Suppressor macrophage treated with lipopolysaccharide for 4 hours (primary cell): ENCODE data around the gene PLXNB2.

ENCODE experiments used
- DNase-seq: peaks from one replicate; pipeline ENCODE4 v3.0.0-alpha.2; 2020

Gene PLXNB2

DNA sequence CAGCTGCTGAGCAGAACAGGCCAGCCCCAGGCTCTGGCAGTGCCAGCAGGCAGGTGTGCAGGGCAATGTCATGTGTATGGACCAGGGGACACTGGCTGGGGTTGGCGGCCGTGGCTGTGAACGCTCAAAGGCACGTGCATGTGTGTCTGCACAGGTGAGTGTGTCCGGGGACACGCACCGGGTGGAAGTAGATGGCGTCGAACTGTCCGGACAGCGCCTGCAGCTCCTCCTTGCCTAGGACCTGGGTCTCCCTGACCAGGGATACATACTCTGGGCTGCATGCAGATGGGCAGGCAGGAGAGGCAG is 57.2 kb downstream of the PLXNB2 start:
- no peak for DNase-seq

DNA sequence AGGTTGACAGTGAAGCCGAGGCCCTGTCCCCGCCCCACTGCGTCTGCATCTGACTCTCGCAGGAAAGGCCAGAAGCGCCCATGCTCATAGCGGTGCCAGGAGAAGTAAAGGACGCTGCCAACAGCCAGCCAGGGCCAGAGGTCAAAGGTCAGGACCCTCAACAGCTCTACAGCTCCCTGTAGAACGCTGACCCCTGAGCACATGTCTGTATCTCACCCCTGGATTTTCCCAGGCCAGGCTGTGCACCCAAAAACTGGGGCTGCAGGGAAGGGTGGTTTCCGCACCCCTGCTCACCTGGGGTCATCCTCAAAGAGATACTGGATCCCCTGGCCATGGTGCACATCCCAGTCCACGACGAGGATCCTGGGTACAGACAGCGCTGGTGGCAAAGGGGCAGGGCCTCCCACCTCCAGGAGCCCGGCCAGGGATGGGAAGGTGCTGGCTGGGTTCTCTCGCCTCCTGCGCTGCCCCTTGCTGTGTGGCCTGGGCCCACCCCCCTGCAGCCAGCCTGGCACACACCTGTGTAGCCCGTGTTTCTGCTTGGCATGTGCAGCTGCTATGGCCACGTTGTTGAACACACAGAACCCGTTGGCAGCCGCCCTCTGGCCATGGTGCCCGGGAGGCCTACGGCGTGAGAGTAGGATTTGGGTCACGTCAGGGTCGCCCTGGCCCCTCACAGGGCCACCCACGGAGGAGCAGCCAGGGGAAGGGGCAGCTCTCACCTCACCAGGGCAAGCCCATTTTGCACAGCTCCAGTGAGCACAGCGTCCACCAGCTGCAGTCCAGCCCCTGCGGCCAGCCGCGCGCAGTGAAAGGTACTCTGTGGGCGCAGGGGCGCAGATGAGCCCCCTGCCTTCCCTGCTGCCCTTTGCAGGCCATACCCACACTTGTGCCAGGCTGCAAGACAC is 57.9 kb downstream of the PLXNB2 start:
- DNase-seq, result no peak

- no peak for DNase-seq
These were observed 59.0 kb downstream of the PLXNB2 start for GRCh38 chr22:50248196-50249081.

DNA sequence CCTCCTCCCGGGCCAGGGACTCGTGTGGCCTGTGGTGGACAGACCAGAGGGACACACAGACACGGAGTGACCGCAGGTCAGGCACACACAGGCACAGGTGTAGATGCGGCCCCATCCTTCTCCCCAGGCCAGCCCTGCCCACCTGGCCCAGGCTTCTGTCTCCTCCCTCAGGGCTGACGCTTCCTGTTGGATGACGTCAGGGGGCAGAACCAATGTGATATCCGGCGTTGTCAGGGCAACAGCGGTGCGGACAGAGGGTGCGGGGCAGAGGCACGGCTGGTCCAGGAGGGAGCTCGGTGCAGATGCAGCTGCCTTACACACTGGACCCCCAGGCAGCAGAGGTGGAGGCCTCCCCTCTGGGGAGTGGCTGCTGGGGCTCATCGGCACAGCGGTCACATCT is 59.7 kb downstream of the PLXNB2 start:
- DNase-seq, result no peak

GRCh38 chr22:50246242-50247175 is 60.9 kb downstream of the PLXNB2 start:
- DNase-seq, result no peak

- DNase-seq, result no peak
These were observed 62.0 kb downstream of the PLXNB2 start for GRCh38 chr22:50245214-50246072.

GRCh38 chr22:50244420-50245213 is 62.8 kb downstream of the PLXNB2 start, which contains the start of gene TUBGCP6:
Gene TUBGCP6 (minus strand): TSS chr22:50245023. CDS start chr22:50244459, 564 bp downstream.
- DNase-seq, result peak; percentile 97

DNA sequence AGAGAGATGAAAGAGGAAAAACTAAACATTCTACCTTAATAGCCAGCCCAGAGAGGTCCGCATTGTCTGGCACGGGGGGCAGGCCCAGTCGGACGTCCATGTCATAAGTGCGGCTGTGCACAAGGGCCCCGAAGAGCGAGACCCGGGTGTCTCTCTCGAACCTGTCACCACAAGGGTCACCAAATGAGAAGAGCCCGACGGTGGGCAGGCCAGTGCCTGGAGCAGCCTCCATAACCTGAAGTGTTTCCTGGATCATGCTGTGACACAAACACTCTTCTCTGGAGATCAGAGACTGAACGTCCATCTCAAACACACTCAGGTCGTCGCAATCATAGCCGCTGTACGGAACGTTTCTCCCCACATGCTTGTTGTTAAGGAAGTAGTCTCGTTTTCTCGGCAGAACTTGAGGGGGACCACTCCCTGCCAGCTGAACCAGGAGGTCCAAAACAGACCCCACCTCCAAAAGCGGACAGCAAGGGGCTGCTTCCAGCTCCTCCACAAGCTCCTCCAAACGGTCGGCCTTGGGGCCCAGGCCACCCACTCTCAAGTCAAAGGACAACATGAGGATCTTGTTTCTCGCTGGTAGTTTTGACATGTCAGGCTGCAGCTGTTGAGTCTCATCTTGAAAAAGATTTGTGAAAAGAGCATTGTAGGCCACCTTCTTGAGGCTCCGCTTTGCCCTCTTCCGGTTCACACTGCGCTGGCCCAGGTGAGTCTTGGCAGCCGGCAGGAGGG is 63.6 kb downstream of the PLXNB2 start:
- DNase-seq, result no peak

GRCh38 chr22:50242406-50242949 is 65.0 kb downstream of the PLXNB2 start:
- DNase-seq, result no peak

GRCh38 chr22:50238755-50239154 is 68.7 kb downstream of the PLXNB2 start:
- no peak for DNase-seq

- DNase-seq, result peak; percentile 24
These were observed 70.6 kb downstream of the PLXNB2 start for GRCh38 chr22:50236731-50237409.

- no peak for DNase-seq
These were observed 74.2 kb downstream of the PLXNB2 start for GRCh38 chr22:50233223-50233622.

DNA sequence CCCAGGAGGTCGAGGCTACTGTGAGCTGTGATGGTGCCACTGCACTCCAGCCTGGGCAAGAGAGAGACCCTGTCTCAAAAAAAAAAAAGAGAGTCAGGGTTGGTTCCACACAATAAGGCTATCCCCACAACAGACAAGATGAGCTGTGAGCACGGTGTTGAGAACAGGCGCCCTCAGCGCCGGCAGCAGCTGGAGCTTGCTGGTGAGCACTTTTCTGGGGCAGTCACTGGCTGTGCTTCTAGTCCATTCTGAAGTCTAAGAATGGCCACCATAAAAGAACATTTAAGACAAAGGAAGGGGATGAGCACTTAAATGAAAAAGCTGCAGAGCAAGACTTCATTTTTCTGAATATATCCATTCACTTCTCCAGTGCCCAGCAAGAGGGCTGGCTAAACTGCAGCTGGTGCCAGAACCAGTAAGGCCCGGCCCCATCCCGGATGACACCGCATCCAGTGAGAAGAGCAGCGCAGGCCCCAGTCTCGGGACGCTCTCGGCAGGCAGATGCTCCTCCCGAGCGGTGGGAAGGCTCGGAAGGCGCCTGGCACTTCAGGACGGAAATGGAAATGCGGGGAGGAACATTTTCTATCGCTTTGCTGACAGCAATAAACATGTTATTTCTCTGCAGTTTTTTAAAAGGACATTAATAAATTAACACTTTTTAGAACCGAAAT is 74.8 kb downstream of the PLXNB2 start:
- no peak for DNase-seq

GRCh38 chr22:50229370-50229769 is 78.1 kb downstream of the PLXNB2 start:
- DNase-seq, result no peak

DNA sequence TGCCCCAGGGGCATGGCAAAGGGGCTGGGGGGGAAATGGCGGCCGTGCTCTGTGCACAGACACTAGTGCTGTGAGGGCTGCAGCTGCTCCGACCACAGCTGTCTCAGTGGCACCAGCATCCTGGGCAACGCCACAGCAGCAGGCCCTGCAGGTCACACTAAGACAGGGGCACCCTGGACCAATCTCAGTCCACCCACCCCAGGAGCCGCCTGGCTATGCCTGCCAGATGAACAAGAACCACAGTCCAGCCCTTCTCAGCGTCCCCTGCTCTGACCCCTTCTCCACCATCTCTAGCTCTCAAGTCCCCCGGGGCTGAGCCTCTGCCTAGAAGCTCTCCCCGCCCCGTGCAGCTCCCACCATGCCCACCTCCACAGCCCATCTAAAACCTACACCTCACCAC is 79.1 kb downstream of the PLXNB2 start:
- DNase-seq, result no peak

DNA sequence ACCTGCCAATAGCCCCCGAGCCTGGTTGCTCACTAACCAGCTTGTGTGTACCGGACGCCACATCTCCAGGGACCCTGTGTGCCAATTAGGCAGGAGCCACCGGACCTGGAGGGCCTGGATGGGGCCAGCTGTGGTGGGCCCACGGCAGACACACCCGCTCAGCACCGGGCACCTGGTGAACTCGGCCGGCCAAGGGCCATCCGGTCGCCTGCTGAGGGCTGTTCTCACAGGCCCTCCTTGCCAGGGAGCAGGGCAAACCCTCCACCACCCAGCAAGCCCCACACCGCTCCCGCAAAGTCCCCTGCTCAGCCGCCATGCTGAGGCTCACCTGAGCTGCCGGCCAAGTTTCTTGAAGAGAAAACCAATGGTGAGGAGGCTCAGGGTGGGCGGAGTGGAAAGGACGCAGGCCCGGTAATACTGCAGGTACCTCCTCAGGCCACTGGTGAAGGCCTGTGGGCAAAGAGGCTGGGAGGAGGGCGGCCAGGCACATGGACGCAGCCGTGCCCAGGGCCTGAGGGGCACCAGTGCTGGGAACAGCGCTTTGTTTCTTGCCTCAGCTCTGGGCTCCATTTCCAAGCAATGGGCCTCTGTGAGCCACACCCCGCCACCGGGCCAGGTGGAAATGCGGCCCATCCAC is 79.7 kb downstream of the PLXNB2 start:
- DNase-seq, result no peak

GRCh38 chr22:50226875-50227165 is 80.6 kb downstream of the PLXNB2 start:
- no peak for DNase-seq
